ENCODE measurements around the gene PRR11.
A peak's percentile ranks its signal among the peaks of the same experiment; 100 is the strongest.

PRR11 gene

GRCh38 chr17:59154721-59155438, 666 bp upstream of the PRR11 start, which contains the start of gene SKA2:
Gene SKA2, minus strand, starts transcription at chr17:59155186. Its CDS starts 23 bp downstream, at chr17:59155163.
- peak within 1 kb of the TSS; percentile 84 for H4K5ac ChIP-seq (ENCODE audit: low read length)
- peak within 1 kb of the TSS; percentile 93 for H3K4ac ChIP-seq (ENCODE audit: low read depth, low read length)
- H3K56ac ChIP-seq (ENCODE audit: low read length): peak within 1 kb of the TSS; percentile 98

GRCh38 chr17:59160157-59161025, 4.8 kb downstream of the PRR11 start:
- Histone ChIP-seq H3K4me1 (ENCODE audit: control insufficient read depth, low read depth, low read length) (no peaks in the 10 kb centered on the region), H2AK5ac (ENCODE audit: low read length) (no peak overlapping the region), H2BK120ac (ENCODE audit: low read depth, low read length) (no peak overlapping the region), H3K9ac (ENCODE audit: low read length) (no peak overlapping the region), H3K79me1 (ENCODE audit: low read length) (peaks cover 10% of the 10 kb centered on the region), H3K23ac (ENCODE audit: low read length) (no peak overlapping the region), H2BK15ac (replicated peaks; ENCODE audit: low read depth) (no peak overlapping the region), H3K4ac (ENCODE audit: low read depth, low read length) (no peak overlapping the region), H3K18ac (ENCODE audit: low read length) (no peak overlapping the region), H4K5ac (ENCODE audit: low read length) (no peak overlapping the region), H3K4me3 (ENCODE audit: low read length) (no peak overlapping the region), H3K36me3 (ENCODE audit: control insufficient read depth, insufficient read depth, low read length) (no peaks in the 10 kb centered on the region), H4K8ac (ENCODE audit: low read depth, low read length) (no peak overlapping the region), H3K27me3 (ENCODE audit: insufficient read depth, low read length, poor library complexity) (no peaks in the 10 kb centered on the region), H2BK5ac (ENCODE audit: low read length) (no peak overlapping the region), H3K4me2 (ENCODE audit: low read length) (no peak overlapping the region), H3K56ac (ENCODE audit: low read length) (no peak overlapping the region), H3K27ac (ENCODE audit: low read depth, low read length) (no peak overlapping the region), H3K79me2 (ENCODE audit: control insufficient read depth, insufficient read depth, low read length) (peaks cover 49% of the 10 kb centered on the region)
- no peak for DNase-seq
- no CpG with 5 or more reads among the region's 9 CpGs for WGBS (ENCODE audit: extremely low coverage, insufficient coverage, low lambda C conversion rate)

More at GRCh38 chr17:59154721-59155438, 666 bp upstream of the PRR11 start, which contains the start of gene SKA2:
- peaks cover 55% of the 10 kb centered on the region for H3K79me2 ChIP-seq (ENCODE audit: control insufficient read depth, insufficient read depth, low read length)
- H3K4me2 ChIP-seq (ENCODE audit: low read length): peak within 1 kb of the TSS; percentile 35
- no peaks in the 10 kb centered on the region for H3K36me3 ChIP-seq (ENCODE audit: control insufficient read depth, insufficient read depth, low read length)
- peak within 1 kb of the TSS; percentile 73 for H3K18ac ChIP-seq (ENCODE audit: low read length)
- H3K27ac ChIP-seq (ENCODE audit: low read depth, low read length): peak within 1 kb of the TSS; percentile 94
- no peak within 1 kb of the TSS for H2AK5ac ChIP-seq (ENCODE audit: low read length)
- no peaks in the 10 kb centered on the region for H3K27me3 ChIP-seq (ENCODE audit: insufficient read depth, low read length, poor library complexity)
- H3K9ac ChIP-seq (ENCODE audit: low read length): peak within 1 kb of the TSS; percentile 93
- no CpG with 5 or more reads among the region's 39 CpGs for WGBS (ENCODE audit: extremely low coverage, insufficient coverage, low lambda C conversion rate)
- peak; percentile 100 for DNase-seq
- H3K79me1 ChIP-seq (ENCODE audit: low read length): peaks cover 10% of the 10 kb centered on the region
- H3K23ac ChIP-seq (ENCODE audit: low read length): no peak within 1 kb of the TSS
- H2BK15ac ChIP-seq (replicated peaks; ENCODE audit: low read depth): no peak within 1 kb of the TSS
- H2BK120ac ChIP-seq (ENCODE audit: low read depth, low read length): peak within 1 kb of the TSS; percentile 93
- H2BK5ac ChIP-seq (ENCODE audit: low read length): peak within 1 kb of the TSS; percentile 60
- peaks cover 2% of the 10 kb centered on the region for H3K4me1 ChIP-seq (ENCODE audit: control insufficient read depth, low read depth, low read length)
- H4K8ac ChIP-seq (ENCODE audit: low read depth, low read length): no peak within 1 kb of the TSS
- H3K4me3 ChIP-seq (ENCODE audit: low read length): peak within 1 kb of the TSS; percentile 92

GRCh38 chr17:59161477-59161876, 5.9 kb downstream of the PRR11 start:
- Histone ChIP-seq H3K36me3 (ENCODE audit: control insufficient read depth, insufficient read depth, low read length) (no peaks in the 10 kb centered on the region), H3K4me3 (ENCODE audit: low read length) (no peak overlapping the region), H3K79me1 (ENCODE audit: low read length) (peaks cover 13% of the 10 kb centered on the region), H2BK5ac (ENCODE audit: low read length) (no peak overlapping the region), H4K8ac (ENCODE audit: low read depth, low read length) (no peak overlapping the region), H3K56ac (ENCODE audit: low read length) (no peak overlapping the region), H3K18ac (ENCODE audit: low read length) (no peak overlapping the region), H3K27ac (ENCODE audit: low read depth, low read length) (no peak overlapping the region), H3K23ac (ENCODE audit: low read length) (no peak overlapping the region), H3K9ac (ENCODE audit: low read length) (no peak overlapping the region), H2BK120ac (ENCODE audit: low read depth, low read length) (no peak overlapping the region), H2BK15ac (replicated peaks; ENCODE audit: low read depth) (no peak overlapping the region), H3K4me2 (ENCODE audit: low read length) (no peak overlapping the region), H3K4ac (ENCODE audit: low read depth, low read length) (no peak overlapping the region), H3K4me1 (ENCODE audit: control insufficient read depth, low read depth, low read length) (no peaks in the 10 kb centered on the region), H3K79me2 (ENCODE audit: control insufficient read depth, insufficient read depth, low read length) (peaks cover 51% of the 10 kb centered on the region), H2AK5ac (ENCODE audit: low read length) (no peak overlapping the region), H4K5ac (ENCODE audit: low read length) (no peak overlapping the region), H3K27me3 (ENCODE audit: insufficient read depth, low read length, poor library complexity) (no peaks in the 10 kb centered on the region)
- no peak for DNase-seq
- no CpG with 5 or more reads among the region's 2 CpGs for WGBS (ENCODE audit: extremely low coverage, insufficient coverage, low lambda C conversion rate)

- Histone ChIP-seq H3K4me3 (ENCODE audit: low read length) (no peak overlapping the region), H3K18ac (ENCODE audit: low read length) (no peak overlapping the region), H2BK5ac (ENCODE audit: low read length) (no peak overlapping the region), H3K23ac (ENCODE audit: low read length) (no peak overlapping the region), H4K8ac (ENCODE audit: low read depth, low read length) (no peak overlapping the region), H3K4me2 (ENCODE audit: low read length) (no peak overlapping the region), H3K79me2 (ENCODE audit: control insufficient read depth, insufficient read depth, low read length) (peaks cover 26% of the 10 kb centered on the region), H3K27ac (ENCODE audit: low read depth, low read length) (no peak overlapping the region), H2AK5ac (ENCODE audit: low read length) (no peak overlapping the region), H3K27me3 (ENCODE audit: insufficient read depth, low read length, poor library complexity) (no peaks in the 10 kb centered on the region), H2BK120ac (ENCODE audit: low read depth, low read length) (no peak overlapping the region), H3K9ac (ENCODE audit: low read length) (no peak overlapping the region), H3K56ac (ENCODE audit: low read length) (no peak overlapping the region), H3K4ac (ENCODE audit: low read depth, low read length) (no peak overlapping the region), H3K79me1 (ENCODE audit: low read length) (peaks cover 9% of the 10 kb centered on the region), H3K36me3 (ENCODE audit: control insufficient read depth, insufficient read depth, low read length) (no peaks in the 10 kb centered on the region), H2BK15ac (replicated peaks; ENCODE audit: low read depth) (no peak overlapping the region), H4K5ac (ENCODE audit: low read length) (no peak overlapping the region), H3K4me1 (ENCODE audit: control insufficient read depth, low read depth, low read length) (no peaks in the 10 kb centered on the region)
- no CpG with 5 or more reads among the region's 2 CpGs for WGBS (ENCODE audit: extremely low coverage, insufficient coverage, low lambda C conversion rate)
- peak; percentile 72 for DNase-seq
Measured at GRCh38 chr17:59165933-59166342, 10.4 kb downstream of the PRR11 start.

GRCh38 chr17:59167571-59168001, 12.0 kb downstream of the PRR11 start:
- H3K56ac ChIP-seq (ENCODE audit: low read length): no peak overlapping the region
- H3K4me1 ChIP-seq (ENCODE audit: control insufficient read depth, low read depth, low read length): no peaks in the 10 kb centered on the region
- H3K18ac ChIP-seq (ENCODE audit: low read length): no peak overlapping the region
- H2BK15ac ChIP-seq (replicated peaks; ENCODE audit: low read depth): no peak overlapping the region
- no peak overlapping the region for H3K4me3 ChIP-seq (ENCODE audit: low read length)
- H4K5ac ChIP-seq (ENCODE audit: low read length): no peak overlapping the region
- H3K79me2 ChIP-seq (ENCODE audit: control insufficient read depth, insufficient read depth, low read length): peaks cover 18% of the 10 kb centered on the region
- H3K23ac ChIP-seq (ENCODE audit: low read length): no peak overlapping the region
- no peak overlapping the region for H2BK120ac ChIP-seq (ENCODE audit: low read depth, low read length)
- no peak overlapping the region for H3K4ac ChIP-seq (ENCODE audit: low read depth, low read length)
- no peak overlapping the region for H2BK5ac ChIP-seq (ENCODE audit: low read length)
- no peaks in the 10 kb centered on the region for H3K27me3 ChIP-seq (ENCODE audit: insufficient read depth, low read length, poor library complexity)
- no peak overlapping the region for H4K8ac ChIP-seq (ENCODE audit: low read depth, low read length)
- DNase-seq: no peak
- no peak overlapping the region for H3K9ac ChIP-seq (ENCODE audit: low read length)
- H3K79me1 ChIP-seq (ENCODE audit: low read length): peaks cover 7% of the 10 kb centered on the region
- no peaks in the 10 kb centered on the region for H3K36me3 ChIP-seq (ENCODE audit: control insufficient read depth, insufficient read depth, low read length)
- H2AK5ac ChIP-seq (ENCODE audit: low read length): no peak overlapping the region
- H3K27ac ChIP-seq (ENCODE audit: low read depth, low read length): no peak overlapping the region
- H3K4me2 ChIP-seq (ENCODE audit: low read length): no peak overlapping the region
- WGBS (ENCODE audit: extremely low coverage, insufficient coverage, low lambda C conversion rate): no CpG with 5 or more reads among the region's 2 CpGs

Measured in mesendoderm (in vitro differentiated cells).